ENCODE measurements around the gene MYOCD.

MYOCD gene

DNA sequence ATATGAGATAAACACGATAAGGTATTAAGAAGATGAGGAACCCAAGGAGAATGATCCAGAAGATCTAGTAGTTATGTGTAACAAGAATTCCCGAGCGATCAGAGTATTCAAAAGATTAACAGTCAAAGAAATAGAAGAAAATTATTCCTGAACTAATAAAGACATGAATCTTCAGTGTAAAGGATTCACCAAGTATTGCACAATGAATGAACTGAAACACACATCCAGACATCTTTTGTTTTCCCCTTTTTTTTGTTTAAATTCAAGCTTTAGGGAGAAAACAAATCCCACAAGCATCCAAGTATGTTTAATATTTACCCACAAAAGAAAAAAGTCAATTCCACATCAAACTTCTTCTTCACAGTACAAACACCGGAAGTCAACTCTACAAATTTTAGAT lies 23.7 kb upstream of the MYOCD start:
- DNase-seq, result no peak

- no peak for DNase-seq
Measured at GRCh38 chr17:12643822-12644221, 21.9 kb upstream of the MYOCD start.

DNA sequence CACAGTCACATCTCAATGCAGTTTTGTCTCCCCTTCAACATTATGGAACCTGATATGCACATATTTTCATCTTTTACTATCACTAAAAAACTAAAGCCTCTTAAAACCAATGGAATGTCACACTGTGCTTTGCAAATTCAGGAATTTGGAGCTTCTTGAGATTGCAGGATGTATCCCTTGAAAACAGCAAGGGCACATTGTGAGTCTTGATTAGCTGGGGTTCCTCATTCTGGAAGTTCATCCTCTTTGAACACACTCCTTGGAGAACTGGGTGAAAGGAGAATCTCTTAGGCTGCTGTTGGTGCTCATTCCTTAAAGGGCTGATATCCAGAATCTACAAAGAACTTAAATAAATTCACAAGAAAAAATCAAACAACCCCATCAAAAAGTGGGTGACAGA lies 21.1 kb upstream of the MYOCD start:
- DNase-seq, result no peak

DNA sequence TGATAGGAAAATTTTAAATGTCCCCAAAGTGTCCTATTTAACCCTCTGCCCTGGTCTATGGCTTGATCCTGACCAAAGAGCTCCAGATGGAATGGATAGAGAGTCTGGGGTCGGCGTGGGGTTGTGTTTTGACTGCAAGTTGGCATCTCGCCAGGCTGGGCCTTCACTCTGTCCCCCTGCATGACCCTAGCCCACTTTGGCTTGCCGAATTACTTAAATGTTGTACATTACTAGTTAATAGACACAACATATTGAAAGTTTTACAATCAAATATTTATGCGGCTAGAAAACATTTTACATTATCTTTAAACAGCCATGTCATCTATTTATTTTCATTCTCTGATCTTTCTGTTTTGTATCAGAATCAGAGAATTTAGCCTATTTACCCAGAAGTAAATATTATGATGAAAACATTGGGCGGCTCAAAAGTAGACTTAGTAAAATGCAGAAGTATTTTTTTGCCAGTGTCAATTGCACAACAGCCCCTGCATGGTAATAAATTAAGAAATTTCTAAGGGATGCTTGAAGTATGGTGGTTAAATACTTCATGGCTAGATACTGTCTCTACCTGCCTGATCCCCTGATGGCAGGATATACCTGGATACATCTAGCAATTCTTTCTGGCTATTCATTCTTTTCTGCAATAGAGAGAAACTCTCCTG lies 18.8 kb upstream of the MYOCD start:
- DNase-seq, result no peak

DNA sequence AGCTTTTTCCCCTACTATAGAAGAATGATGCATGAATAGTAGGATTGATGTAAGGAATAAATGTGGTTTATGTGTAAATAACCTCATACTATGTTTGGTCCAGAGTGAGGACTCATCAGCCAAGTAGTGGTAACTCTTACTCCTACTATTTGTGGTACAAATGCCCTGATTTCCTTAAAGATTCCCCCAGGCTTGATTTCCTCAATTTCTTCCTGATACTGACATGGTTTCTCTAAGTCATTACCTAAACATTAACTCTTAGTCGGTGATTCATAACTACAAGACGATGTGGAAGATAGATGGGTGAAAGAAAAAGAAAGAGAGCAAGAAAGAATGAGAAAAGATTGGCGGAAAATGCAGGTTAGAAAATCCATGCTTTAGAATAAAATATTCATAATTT lies 17.2 kb upstream of the MYOCD start:
- no peak for DNase-seq

DNA sequence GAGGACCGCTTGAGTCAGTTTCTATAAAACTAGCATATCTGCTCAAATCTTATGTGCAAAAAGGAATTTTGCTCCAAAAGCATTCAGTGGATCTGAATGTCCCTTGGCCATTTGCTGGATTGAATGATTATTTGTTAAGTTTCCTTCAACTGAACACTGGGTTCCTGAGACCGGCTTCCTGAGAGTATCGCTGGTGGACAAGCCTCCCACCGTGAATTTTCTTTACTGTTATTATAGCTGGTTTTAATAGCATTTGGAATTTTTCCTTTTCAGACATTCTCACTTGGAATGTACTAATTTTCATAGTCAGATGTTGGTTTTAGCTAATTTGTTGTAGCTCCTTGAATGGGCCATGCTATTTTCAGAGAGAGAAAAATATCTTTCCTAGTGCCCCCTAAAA lies 9.8 kb upstream of the MYOCD start:
- no peak for DNase-seq

DNA sequence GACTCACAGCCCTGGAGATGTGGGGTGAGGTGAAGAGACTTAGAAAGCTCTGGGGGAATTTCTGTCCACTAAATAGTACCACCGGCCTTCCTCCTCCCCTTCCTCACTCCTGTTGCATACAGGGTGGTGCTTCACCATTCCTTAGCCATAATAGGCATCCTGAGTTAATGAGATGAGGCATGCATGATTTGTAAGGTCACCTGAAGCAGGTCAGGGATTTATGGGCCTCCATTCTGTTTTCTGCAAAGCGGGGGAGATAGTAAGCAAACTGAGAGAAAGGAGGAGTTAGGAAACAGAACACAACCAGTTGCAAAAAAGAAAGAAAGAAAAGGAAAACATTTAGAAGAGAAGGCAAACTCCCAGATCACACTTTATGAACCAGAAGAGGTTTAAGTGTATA lies 9.3 kb upstream of the MYOCD start:
- DNase-seq, result no peak

DNA sequence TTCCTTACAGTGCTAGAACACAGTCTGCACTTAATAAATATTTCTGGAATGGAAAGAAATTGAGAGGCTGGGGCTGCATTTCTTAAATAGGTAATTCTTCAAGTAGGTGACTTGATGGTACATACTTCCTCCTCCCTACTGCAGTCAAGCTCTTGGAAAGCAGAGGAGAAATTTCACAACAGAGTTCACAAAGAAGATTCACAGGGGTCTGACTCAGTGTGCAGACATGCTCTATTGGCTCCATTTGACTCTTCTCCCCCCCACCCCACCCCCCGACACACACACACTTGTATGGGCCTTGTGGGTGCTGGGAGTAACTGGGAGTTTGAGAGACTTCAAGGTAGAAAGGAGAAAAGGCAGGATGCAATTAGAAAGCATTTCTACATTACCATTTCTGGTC lies 6.2 kb upstream of the MYOCD start:
- no peak for DNase-seq

DNA sequence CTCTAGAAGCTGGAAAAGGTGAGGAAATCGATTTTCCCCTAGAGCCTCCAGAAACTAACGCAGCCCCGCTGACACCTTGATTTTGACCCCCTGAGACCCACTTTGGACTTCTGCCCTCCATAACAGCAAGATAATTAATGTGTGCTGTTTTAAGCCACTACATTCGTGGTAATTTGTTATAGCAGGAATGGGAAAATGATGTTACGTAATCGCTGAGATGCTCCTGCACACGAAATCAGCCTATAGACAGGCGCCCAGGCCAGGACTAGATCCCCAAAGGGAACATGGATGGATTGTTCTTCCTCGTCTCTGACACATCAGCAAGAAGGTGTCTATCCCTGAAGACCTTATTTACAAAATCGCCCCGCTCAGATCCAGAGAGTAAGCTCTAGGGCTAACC lies 1.4 kb upstream of the MYOCD start:
- DNase-seq, result no peak

DNA sequence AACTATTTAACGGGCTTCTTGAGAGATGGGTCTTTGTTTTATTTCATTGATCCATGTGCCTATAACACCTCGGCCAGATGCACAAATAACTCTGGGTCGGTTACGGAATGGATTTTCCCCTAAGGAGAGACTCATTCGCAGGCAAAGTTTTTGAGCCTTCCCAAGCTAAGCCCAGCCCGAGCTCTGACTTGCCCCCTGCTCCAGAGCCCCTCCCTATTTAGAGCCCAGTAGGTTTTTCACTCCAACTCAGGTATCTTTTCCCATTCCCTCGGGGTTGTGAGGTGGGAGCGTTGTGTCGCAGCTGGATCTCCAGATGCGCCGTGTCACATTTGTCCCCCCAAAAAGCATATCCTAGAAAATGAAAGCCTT lies 812 bp upstream of the MYOCD start:
- no peak for DNase-seq

GRCh38 chr17:12666718-12667117 lies 1.0 kb downstream of the MYOCD start:
- DNase-seq, result no peak

GRCh38 chr17:12667299-12667958 lies 1.7 kb downstream of the MYOCD start:
- DNase-seq, result no peak

DNA sequence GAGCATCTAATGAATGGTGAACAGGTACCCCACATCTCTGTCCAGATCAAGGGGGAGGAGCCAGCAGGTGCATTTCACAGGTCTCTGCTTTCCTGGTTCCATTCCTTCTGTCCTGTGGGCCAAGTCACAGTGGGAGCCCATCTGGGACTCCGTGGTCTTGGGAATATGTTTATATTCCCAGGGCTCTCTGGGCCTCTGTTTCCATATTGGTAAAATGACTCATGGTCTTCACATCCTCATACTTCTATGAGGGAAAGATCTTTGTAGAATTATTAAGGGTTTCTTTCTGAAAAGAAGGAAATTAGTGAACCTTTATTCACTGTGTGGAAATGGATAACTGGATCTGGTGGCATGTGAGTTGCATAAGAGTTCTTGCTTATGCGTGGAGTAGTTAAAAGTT lies 6.2 kb downstream of the MYOCD start:
- DNase-seq, result no peak

GRCh38 chr17:12672947-12673346 lies 7.3 kb downstream of the MYOCD start:
- no peak for DNase-seq

GRCh38 chr17:12673788-12674187 lies 8.1 kb downstream of the MYOCD start:
- no peak for DNase-seq

DNA sequence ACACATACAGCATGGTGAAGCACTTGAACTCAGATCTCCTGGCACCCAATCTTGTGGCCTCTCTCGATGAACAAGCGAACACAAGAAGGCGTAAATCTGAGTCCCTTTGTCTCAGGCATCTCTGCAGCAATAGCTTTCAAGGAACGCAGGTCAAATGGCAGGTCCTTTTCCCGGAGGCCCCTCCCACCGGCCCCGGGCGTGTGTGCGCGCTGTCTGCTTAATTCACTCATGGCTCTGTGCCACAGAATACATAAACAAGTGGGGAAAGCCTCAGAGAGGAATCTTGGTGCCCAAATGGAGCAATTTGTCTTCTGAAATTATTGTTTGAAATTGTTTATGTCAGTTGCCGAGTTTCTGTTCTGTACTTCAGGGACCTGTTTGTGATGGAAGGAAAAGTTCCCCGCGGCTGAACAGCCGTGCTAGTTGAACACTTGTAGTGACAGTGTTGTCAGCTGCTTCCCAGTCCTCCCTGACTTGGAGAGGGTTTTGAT lies 14.8 kb downstream of the MYOCD start:
- DNase-seq, result no peak

DNA sequence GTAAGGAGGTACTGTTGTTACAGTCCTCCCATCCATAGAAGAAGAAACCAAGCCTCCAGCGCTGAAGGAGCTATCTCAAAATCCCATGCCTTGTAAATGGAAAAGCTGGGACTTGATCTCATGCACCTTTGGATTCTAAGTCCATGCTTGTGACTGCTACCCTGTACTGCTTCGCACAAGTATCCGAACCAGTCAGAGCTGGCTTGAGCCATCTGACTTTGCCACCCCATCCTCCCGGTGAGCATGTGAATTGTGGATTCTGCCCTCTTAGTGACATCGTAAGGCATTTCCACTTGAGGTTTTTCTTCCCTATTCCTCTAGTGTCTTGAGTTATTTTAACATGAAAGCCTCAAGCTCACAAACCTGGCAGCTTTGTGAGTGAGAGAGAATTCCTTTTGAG lies 15.3 kb downstream of the MYOCD start:
- no peak for DNase-seq

DNA sequence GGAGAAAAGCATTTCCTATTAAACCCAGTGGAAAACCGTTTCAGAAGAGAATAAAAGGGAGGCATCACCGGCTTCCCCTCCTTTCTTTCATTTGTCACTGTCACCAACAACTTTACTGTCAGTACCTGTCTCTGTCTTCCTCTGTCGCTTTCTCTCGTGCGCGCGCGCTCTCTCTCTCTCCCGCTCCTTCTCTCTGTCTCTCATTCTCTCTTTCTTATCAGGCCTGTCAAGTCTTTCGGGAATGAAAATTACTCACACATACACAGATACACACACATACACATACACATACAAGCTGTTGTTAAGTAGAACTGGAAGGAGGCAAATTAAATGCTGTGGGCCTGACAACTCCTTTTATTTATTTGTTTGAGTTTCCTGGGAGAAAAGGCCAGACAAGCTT lies 17.6 kb downstream of the MYOCD start:
- DNase-seq, result no peak

DNA sequence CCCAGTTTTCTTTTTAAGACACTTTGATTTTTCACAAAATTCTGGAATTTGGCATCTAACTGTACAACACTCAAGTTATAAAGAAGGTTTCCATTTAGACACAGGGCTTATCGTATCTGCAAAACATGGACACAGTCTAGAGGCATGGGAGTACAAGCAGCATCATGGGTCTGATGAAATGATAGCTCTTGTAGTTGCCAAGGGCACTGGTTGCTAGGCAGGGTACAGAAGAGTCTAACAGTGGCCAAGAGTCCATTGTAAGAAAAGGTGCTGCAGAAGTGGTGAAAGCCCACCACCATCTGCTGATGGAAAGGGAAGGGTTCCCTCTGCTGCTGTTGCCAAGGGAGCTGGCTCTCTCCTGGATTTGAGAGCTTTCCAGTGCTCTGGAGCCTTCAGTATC lies 20.8 kb downstream of the MYOCD start:
- no peak for DNase-seq

DNA sequence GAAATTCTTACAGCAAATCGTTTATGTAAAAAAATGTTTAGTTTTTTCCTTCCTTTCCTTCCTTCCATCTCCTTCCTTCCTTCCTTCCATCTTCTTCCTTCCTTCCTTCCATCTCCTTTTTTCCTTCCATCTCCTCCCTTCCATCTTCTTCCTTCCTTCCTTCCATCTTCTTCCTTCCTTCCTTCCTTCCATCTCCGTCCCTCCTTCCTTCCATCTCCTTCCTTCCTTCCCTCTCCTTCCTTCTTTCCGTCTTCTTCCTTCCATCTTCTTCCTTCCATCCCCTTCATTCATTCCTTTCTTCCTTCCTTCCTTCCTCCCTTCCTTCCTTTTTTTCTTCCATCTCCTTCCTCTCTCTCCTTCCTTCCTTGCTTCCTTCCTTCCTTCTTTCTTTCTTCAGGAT lies 22.7 kb downstream of the MYOCD start:
- DNase-seq, result no peak

- no peak for DNase-seq
Measured at GRCh38 chr17:12691173-12691572, 25.5 kb downstream of the MYOCD start.

- no peak for DNase-seq
Measured at GRCh38 chr17:12693640-12694039, 27.9 kb downstream of the MYOCD start.

GRCh38 chr17:12706070-12706469 lies 40.4 kb downstream of the MYOCD start:
- no peak for DNase-seq

DNA sequence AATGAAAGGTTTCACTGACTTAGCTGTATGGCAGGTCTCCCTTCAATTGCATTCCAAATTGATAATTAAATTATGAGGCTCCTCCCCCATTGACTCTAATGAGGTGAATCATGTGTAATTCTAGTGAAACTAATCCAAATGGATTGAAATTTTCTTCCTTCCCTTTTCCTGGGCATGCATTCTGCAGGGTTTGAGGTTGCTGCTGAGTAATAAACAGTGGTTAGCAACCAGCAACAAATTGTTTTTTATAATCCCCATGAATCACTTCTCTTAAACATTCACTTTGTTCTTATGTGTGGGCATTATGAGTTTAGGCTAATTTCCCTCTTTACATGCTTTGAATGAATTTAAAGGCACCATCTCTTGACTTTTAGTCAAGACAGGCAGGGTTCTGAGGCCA lies 43.4 kb downstream of the MYOCD start:
- no peak for DNase-seq

GRCh38 chr17:12712415-12712814 lies 46.7 kb downstream of the MYOCD start:
- DNase-seq, result no peak
